GM18498 (cell line): ENCODE measurements around the gene SPATS1.
"Not testable (repeated sequence)": the region's sequence is repeated elsewhere in the genome, so short reads cannot be mapped to it uniquely, and the experiment has no call there.

Source experiments
- ATAC-seq: cut with Tn5 transposase; IDR thresholded peaks from one replicate; pipeline ENCODE4 v1.9.1; 2021; ENCODE audit warnings: mild to moderate bottlenecking, moderate library complexity; ENCODE audit not compliant: unreplicated experiment

The SPATS1 gene

GRCh38 chr6:44310241-44310640, 32.2 kb upstream of the SPATS1 start:
- ATAC-seq = no peak

- ATAC-seq = no peak
Measured at GRCh38 chr6:44311304-44311703, 31.1 kb upstream of the SPATS1 start.

GRCh38 chr6:44311767-44312166, 30.7 kb upstream of the SPATS1 start:
- no peak for ATAC-seq

GRCh38 chr6:44312901-44313788, 29.3 kb upstream of the SPATS1 start, which contains the start of gene AARS2:
Gene AARS2, minus strand, starts transcription at chr6:44313347. Its CDS starts 24 bp downstream, at chr6:44313323.
- ATAC-seq = peak; percentile 92

- not testable (repeated sequence) for ATAC-seq
Measured at GRCh38 chr6:44314657-44315056, 27.8 kb upstream of the SPATS1 start.

- ATAC-seq = no peak
Measured at GRCh38 chr6:44315516-44315915, 26.9 kb upstream of the SPATS1 start.

- no peak for ATAC-seq
Measured at GRCh38 chr6:44315951-44316350, 26.5 kb upstream of the SPATS1 start.

- ATAC-seq = no peak
Measured at GRCh38 chr6:44316481-44316880, 26.0 kb upstream of the SPATS1 start.

- not testable (repeated sequence) for ATAC-seq
Measured at GRCh38 chr6:44317136-44317631, 25.3 kb upstream of the SPATS1 start.

GRCh38 chr6:44321210-44321609, 21.2 kb upstream of the SPATS1 start:
- ATAC-seq = no peak

GRCh38 chr6:44327096-44327495, 15.4 kb upstream of the SPATS1 start:
- no peak for ATAC-seq

GRCh38 chr6:44327760-44328159, 14.7 kb upstream of the SPATS1 start:
- no peak for ATAC-seq

- ATAC-seq = not testable (repeated sequence)
Measured at GRCh38 chr6:44328203-44328602, 14.2 kb upstream of the SPATS1 start.

GRCh38 chr6:44329858-44330257, 12.6 kb upstream of the SPATS1 start:
- no peak for ATAC-seq

- ATAC-seq = no peak
Measured at GRCh38 chr6:44332585-44332984, 9.9 kb upstream of the SPATS1 start.

GRCh38 chr6:44333273-44333919, 9.1 kb upstream of the SPATS1 start:
- no peak for ATAC-seq

GRCh38 chr6:44333942-44334341, 8.5 kb upstream of the SPATS1 start:
- no peak for ATAC-seq

- no peak for ATAC-seq
Measured at GRCh38 chr6:44335631-44336030, 6.8 kb upstream of the SPATS1 start.

GRCh38 chr6:44338228-44339122, 4.0 kb upstream of the SPATS1 start:
- peak; percentile 61 for ATAC-seq

GRCh38 chr6:44339301-44339700, 3.1 kb upstream of the SPATS1 start:
- ATAC-seq = no peak
